ENCODE measurements around the gene PTEN. TPM values are rescaled to one million over a fixed set of nuclear protein-coding genes. Genes with fewer than 3 reads are reported as not detected.
"Not testable (repeated sequence)": the region's sequence is repeated elsewhere in the genome, so short reads cannot be mapped to it uniquely, and the experiment has no call there.

Gene PTEN
- polyA plus RNA-seq, 1 donor = 68.2 TPM

DNA sequence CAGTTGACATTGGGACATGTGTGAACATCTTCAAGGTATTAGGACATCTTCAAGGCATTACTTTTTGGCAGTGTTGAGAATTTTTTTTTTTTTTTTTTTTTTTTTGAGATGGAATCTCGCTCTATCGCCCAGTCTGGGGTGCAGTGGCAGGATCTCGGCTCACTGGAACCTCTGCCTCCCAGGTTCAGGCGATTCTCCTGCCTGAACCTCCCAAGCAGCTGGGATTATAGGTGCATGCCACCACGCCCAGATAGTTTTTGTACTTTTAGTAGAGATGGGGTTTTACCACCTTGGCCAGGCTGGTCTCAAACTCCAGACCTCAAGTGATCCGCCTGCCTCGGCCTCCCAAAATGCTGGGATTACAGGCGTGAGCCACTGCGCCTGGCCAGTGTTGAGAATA, 5.7 kb downstream of the PTEN start:
- H3K4me3 ChIP-seq (ENCODE audit: low read length); H3K36me3 ChIP-seq (ENCODE audit: control insufficient read depth, insufficient read depth, low read length); DNase-seq; H3K9me3 ChIP-seq (ENCODE audit: control insufficient read depth, low read depth, low read length); H3K4me1 ChIP-seq (ENCODE audit: control insufficient read depth, insufficient read depth, low read length); H3K27me3 ChIP-seq (ENCODE audit: control insufficient read depth, insufficient read depth, low read length); H3K27ac ChIP-seq (ENCODE audit: low read length): not testable (repeated sequence)
- WGBS (ENCODE audit: insufficient coverage, low lambda C conversion rate) = no CpG with 5 or more reads among the region's 9 CpGs

- no peak for DNase-seq
- no peaks in the 10 kb centered on the region for H3K9me3 ChIP-seq (ENCODE audit: control insufficient read depth, low read depth, low read length)
- H3K27me3 ChIP-seq (ENCODE audit: control insufficient read depth, insufficient read depth, low read length) = no peaks in the 10 kb centered on the region
- no peak overlapping the region for H3K27ac ChIP-seq (ENCODE audit: low read length)
- peaks cover 4% of the 10 kb centered on the region for H3K36me3 ChIP-seq (ENCODE audit: control insufficient read depth, insufficient read depth, low read length)
- 68% methylated on average over 3 of the region's 3 CpGs for WGBS (ENCODE audit: insufficient coverage, low lambda C conversion rate)
- H3K4me3 ChIP-seq (ENCODE audit: low read length) = no peak overlapping the region
- peaks cover 6% of the 10 kb centered on the region for H3K4me1 ChIP-seq (ENCODE audit: control insufficient read depth, insufficient read depth, low read length)
Observed at GRCh38 chr10:87869773-87870551, 6.5 kb downstream of the PTEN start.

- WGBS (ENCODE audit: insufficient coverage, low lambda C conversion rate) = 100% methylated on average over 1 of the region's 6 CpGs
- Histone ChIP-seq H3K27ac (ENCODE audit: low read length) (no peak overlapping the region), H3K36me3 (ENCODE audit: control insufficient read depth, insufficient read depth, low read length) (peaks cover 4% of the 10 kb centered on the region), H3K4me1 (ENCODE audit: control insufficient read depth, insufficient read depth, low read length) (peaks cover 6% of the 10 kb centered on the region), H3K9me3 (ENCODE audit: control insufficient read depth, low read depth, low read length) (no peaks in the 10 kb centered on the region), H3K4me3 (ENCODE audit: low read length) (no peak overlapping the region), H3K27me3 (ENCODE audit: control insufficient read depth, insufficient read depth, low read length) (no peaks in the 10 kb centered on the region)
- no peak for DNase-seq
Observed at GRCh38 chr10:87872828-87873227, 9.4 kb downstream of the PTEN start.

- no peaks in the 10 kb centered on the region for H3K9me3 ChIP-seq (ENCODE audit: control insufficient read depth, low read depth, low read length)
Observed at GRCh38 chr10:87873656-87874055, 10.2 kb downstream of the PTEN start.

DNA sequence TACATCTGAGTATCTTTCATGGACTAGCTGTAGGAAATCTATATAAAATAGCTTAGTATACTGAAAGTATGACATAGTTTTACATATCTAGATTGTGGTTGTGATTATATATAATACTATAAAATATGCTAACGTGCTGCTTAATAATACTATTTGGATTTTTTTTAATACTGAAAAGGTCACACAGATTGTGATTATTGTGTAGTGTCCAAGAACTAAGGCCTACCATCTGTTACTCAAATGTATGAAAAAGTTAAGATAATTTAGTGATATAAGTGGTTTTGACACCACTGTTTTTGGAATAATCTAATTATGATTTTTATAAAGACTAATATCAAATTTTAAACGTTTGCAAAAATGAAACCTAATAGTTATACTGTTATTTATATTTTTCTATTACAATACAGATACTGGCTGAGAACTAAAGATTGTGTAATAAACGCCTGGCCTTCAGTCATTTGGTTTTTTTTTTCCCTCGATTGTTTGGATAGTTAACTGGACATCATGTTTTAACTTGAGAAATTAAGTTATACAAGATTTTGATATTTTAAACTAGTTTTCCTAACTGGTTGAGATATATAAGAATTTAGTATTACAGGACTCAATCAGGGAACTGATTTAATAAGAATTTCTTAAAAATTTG, 12.6 kb downstream of the PTEN start:
- no peak overlapping the region for H3K27ac ChIP-seq (ENCODE audit: low read length)
- H3K36me3 ChIP-seq (ENCODE audit: control insufficient read depth, insufficient read depth, low read length) = peaks cover 7% of the 10 kb centered on the region
- DNase-seq = no peak
- no peaks in the 10 kb centered on the region for H3K9me3 ChIP-seq (ENCODE audit: control insufficient read depth, low read depth, low read length)
- no peak overlapping the region for H3K4me3 ChIP-seq (ENCODE audit: low read length)
- H3K4me1 ChIP-seq (ENCODE audit: control insufficient read depth, insufficient read depth, low read length) = no peaks in the 10 kb centered on the region
- no peaks in the 10 kb centered on the region for H3K27me3 ChIP-seq (ENCODE audit: control insufficient read depth, insufficient read depth, low read length)
- 100% methylated on average over 2 of the region's 4 CpGs for WGBS (ENCODE audit: insufficient coverage, low lambda C conversion rate)

More at GRCh38 chr10:87873656-87874055, 10.2 kb downstream of the PTEN start:
- WGBS (ENCODE audit: insufficient coverage, low lambda C conversion rate) = 100% methylated on average over 2 of the region's 2 CpGs
- peaks cover 7% of the 10 kb centered on the region for H3K36me3 ChIP-seq (ENCODE audit: control insufficient read depth, insufficient read depth, low read length)
- H3K4me1 ChIP-seq (ENCODE audit: control insufficient read depth, insufficient read depth, low read length) = peaks cover 6% of the 10 kb centered on the region
- no peak for DNase-seq
- H3K27me3 ChIP-seq (ENCODE audit: control insufficient read depth, insufficient read depth, low read length) = no peaks in the 10 kb centered on the region
- no peak overlapping the region for H3K4me3 ChIP-seq (ENCODE audit: low read length)
- H3K27ac ChIP-seq (ENCODE audit: low read length) = no peak overlapping the region

DNA sequence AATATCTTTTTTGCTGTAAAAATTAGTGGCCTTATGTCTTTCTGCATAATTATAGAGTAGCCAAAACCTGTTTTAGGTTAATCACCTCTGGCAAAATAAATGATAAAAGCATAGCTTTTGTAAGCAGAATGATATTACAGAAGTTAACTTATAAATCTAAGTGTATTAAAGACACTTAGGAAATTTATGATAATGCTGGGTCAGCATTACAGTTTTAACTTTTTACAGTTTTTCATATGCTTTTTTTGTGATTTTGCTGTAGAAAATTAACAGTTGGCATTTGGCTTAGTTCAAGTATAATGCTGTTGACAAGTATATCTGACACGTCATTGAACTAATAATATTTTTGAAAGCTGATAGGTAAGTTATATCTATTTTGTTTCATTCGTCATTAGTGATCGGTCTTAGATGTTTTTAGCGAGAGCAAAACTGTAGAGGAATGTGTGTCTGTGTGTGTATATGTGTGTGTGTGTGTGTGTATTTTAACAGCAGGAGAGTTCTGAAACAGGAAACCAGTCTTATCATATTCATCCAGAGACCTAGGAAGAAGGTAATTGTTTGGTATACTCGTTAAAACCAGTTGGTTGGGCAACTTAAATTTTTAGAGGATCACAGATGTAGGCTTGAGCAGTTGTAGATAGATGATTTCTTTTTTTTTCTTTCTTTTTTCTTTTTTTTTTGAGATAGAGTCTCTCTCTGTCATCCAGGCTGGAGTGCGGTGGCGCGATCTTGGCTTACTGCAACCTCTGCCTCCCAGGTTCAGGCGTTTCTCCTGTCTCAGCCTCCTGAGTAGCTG, 15.4 kb downstream of the PTEN start:
- Histone ChIP-seq H3K36me3 (ENCODE audit: control insufficient read depth, insufficient read depth, low read length) (peaks cover 3% of the 10 kb centered on the region), H3K27ac (ENCODE audit: low read length) (no peak overlapping the region), H3K27me3 (ENCODE audit: control insufficient read depth, insufficient read depth, low read length) (no peaks in the 10 kb centered on the region), H3K4me1 (ENCODE audit: control insufficient read depth, insufficient read depth, low read length) (no peaks in the 10 kb centered on the region), H3K9me3 (ENCODE audit: control insufficient read depth, low read depth, low read length) (no peaks in the 10 kb centered on the region), H3K4me3 (ENCODE audit: low read length) (no peak overlapping the region)
- WGBS (ENCODE audit: insufficient coverage, low lambda C conversion rate) = 73% methylated on average over 2 of the region's 9 CpGs
- DNase-seq = no peak

GRCh38 chr10:87880336-87880735, 16.9 kb downstream of the PTEN start:
- no peaks in the 10 kb centered on the region for H3K27me3 ChIP-seq (ENCODE audit: control insufficient read depth, insufficient read depth, low read length)
- no peak overlapping the region for H3K27ac ChIP-seq (ENCODE audit: low read length)
- H3K4me1 ChIP-seq (ENCODE audit: control insufficient read depth, insufficient read depth, low read length) = no peaks in the 10 kb centered on the region
- H3K9me3 ChIP-seq (ENCODE audit: control insufficient read depth, low read depth, low read length) = no peaks in the 10 kb centered on the region
- peaks cover 3% of the 10 kb centered on the region for H3K36me3 ChIP-seq (ENCODE audit: control insufficient read depth, insufficient read depth, low read length)
- H3K4me3 ChIP-seq (ENCODE audit: low read length) = no peak overlapping the region
- DNase-seq = no peak

GRCh38 chr10:87881373-87882059, 18.1 kb downstream of the PTEN start:
- H3K27me3 ChIP-seq (ENCODE audit: control insufficient read depth, insufficient read depth, low read length); H3K4me1 ChIP-seq (ENCODE audit: control insufficient read depth, insufficient read depth, low read length); H3K27ac ChIP-seq (ENCODE audit: low read length); H3K9me3 ChIP-seq (ENCODE audit: control insufficient read depth, low read depth, low read length); H3K4me3 ChIP-seq (ENCODE audit: low read length); DNase-seq: not testable (repeated sequence)
- WGBS (ENCODE audit: insufficient coverage, low lambda C conversion rate) = 100% methylated on average over 1 of the region's 5 CpGs
- H3K36me3 ChIP-seq (ENCODE audit: control insufficient read depth, insufficient read depth, low read length) = peaks cover 12% of the 10 kb centered on the region

GRCh38 chr10:87882555-87883294, 19.3 kb downstream of the PTEN start:
- H3K36me3 ChIP-seq (ENCODE audit: control insufficient read depth, insufficient read depth, low read length) = peaks cover 23% of the 10 kb centered on the region
- 100% methylated on average over 1 of the region's 2 CpGs for WGBS (ENCODE audit: insufficient coverage, low lambda C conversion rate)
- no peak overlapping the region for H3K27ac ChIP-seq (ENCODE audit: low read length)
- no peaks in the 10 kb centered on the region for H3K4me1 ChIP-seq (ENCODE audit: control insufficient read depth, insufficient read depth, low read length)
- peaks cover 6% of the 10 kb centered on the region for H3K9me3 ChIP-seq (ENCODE audit: control insufficient read depth, low read depth, low read length)
- peak in 1 of 2 donors; percentile 18 for DNase-seq
- H3K27me3 ChIP-seq (ENCODE audit: control insufficient read depth, insufficient read depth, low read length) = no peaks in the 10 kb centered on the region
- H3K4me3 ChIP-seq (ENCODE audit: low read length) = no peak overlapping the region

All from large intestine (tissue), 3 donors.